ENCODE results near the gene RTF2.

- TF ChIP-seq, protein P1, sequence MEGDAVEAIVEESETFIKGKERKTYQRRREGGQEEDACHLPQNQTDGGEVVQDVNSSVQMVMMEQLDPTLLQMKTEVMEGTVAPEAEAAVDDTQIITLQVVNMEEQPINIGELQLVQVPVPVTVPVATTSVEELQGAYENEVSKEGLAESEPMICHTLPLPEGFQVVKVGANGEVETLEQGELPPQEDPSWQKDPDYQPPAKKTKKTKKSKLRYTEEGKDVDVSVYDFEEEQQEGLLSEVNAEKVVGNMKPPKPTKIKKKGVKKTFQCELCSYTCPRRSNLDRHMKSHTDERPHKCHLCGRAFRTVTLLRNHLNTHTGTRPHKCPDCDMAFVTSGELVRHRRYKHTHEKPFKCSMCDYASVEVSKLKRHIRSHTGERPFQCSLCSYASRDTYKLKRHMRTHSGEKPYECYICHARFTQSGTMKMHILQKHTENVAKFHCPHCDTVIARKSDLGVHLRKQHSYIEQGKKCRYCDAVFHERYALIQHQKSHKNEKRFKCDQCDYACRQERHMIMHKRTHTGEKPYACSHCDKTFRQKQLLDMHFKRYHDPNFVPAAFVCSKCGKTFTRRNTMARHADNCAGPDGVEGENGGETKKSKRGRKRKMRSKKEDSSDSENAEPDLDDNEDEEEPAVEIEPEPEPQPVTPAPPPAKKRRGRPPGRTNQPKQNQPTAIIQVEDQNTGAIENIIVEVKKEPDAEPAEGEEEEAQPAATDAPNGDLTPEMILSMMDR (conservative IDR thresholded peaks at IDR 0.05; ENCODE audit: low read length), result no peak
- no peak for TF ChIP-seq EZH2phosphoT487 (IDR thresholded peaks at IDR 0.05; ENCODE audit: borderline replicate concordance, low read depth, low read length)
Observed at GRCh38 chr20:56488566-56488965, 20.1 kb downstream of the RTF2 start.

All from OCI-LY7 (cell line).